Mononuclear cell (primary cell): ENCODE results near the gene RGL3. TPM values are rescaled to one million over a fixed set of nuclear protein-coding genes. Genes with fewer than 3 reads are reported as not detected.
"Not testable (repeated sequence)": the region's sequence is repeated elsewhere in the genome, so short reads cannot be mapped to it uniquely, and the experiment has no call there.

Source experiments
- H3K27me3 ChIP-seq: 2 replicates; pipeline ENCODE4 v1.6.0; 2011; ENCODE audit warnings: low read length, control low read depth; ENCODE audit not compliant: insufficient read depth
- H3K4me1 ChIP-seq: 2 replicates; pipeline ENCODE4 v1.5.1; 2011; ENCODE audit warnings: mild to moderate bottlenecking, low read length, control low read depth; ENCODE audit not compliant: insufficient read depth
- H3K4me3 ChIP-seq: 2 replicates; pipeline ENCODE4 v1.5.1; 2011; ENCODE audit warnings: mild to moderate bottlenecking, low read length, moderate library complexity
- H3K9me3 ChIP-seq: 2 replicates; pipeline ENCODE4 v1.5.1; 2011; ENCODE audit warnings: low read depth, mild to moderate bottlenecking, control low read depth, low read length
- total RNA-seq: library from RNA; depleted of rRNA; stranded (reverse); fragments of >200 nt; gene quantifications from one replicate; pipeline ENCODE4 v1.2.3, GENCODE V29; 2012

Gene RGL3
- total RNA-seq, 1 donor = not detected

- Histone ChIP-seq H3K4me1 (peaks cover 27% of the 10 kb centered on the region), H3K9me3 (no peaks in the 10 kb centered on the region), H3K4me3 (peak within 1 kb of the TSS; percentile 72), H3K27me3 (no peaks in the 10 kb centered on the region)
Observed at GRCh38 chr19:11435057-11435832, 16.1 kb upstream of the RGL3 start, which contains the start of the genes ODAD3 and PRKCSH. TSS of gene ODAD3 (minus strand) at chr19:11435121. CDS start at chr19:11435016, 105 bp downstream. TSS of gene PRKCSH (plus strand) at chr19:11435635. CDS start at chr19:11436118, 483 bp downstream.

DNA sequence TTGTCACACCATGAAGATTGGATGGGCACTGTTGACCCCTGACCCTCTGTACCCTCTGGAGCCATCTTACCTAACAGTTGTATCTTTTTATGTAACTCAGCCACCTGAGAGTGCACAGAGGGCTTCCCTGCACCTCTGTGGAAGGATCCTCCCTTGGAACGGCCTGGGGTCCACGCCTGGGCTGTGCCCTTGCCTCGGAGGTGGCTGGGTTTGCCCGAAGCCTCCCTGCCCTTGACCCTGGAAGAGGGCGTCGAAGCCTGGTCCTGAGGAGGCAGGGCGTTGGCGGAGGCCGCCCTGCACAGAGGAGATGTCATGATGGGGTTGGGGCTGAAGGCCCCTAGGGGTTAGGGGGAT lies 15.6 kb upstream of the RGL3 start:
- no peaks in the 10 kb centered on the region for H3K9me3 ChIP-seq
- no peaks in the 10 kb centered on the region for H3K27me3 ChIP-seq
- H3K4me1 ChIP-seq = peaks cover 27% of the 10 kb centered on the region
- H3K4me3 ChIP-seq = peak overlapping the region; percentile 72

GRCh38 chr19:11433526-11433925 lies 14.4 kb upstream of the RGL3 start:
- not testable (repeated sequence) for H3K9me3 ChIP-seq, H3K27me3 ChIP-seq, H3K4me3 ChIP-seq
- H3K4me1 ChIP-seq = peaks cover 27% of the 10 kb centered on the region

DNA sequence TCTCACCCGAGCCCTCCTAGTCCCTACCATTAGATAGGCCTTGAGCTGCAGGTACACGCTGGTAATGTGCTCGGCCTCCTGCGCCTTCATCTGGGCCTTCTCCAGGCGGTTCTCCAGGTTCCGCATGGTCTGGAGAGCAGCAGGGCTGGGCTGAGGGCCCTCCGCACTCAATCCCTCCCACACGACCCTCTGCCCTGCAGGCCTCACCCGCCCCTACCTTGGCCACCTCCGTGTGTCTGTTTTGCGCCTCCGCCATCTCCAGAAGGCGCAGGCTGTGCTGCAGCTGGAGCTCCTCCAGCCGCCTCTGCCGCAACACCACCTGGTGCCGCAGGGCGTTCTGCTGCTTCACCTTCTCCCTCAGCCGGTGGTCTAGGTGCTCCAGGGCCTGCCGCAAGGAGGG lies 7.5 kb upstream of the RGL3 start:
- H3K9me3 ChIP-seq = no peaks in the 10 kb centered on the region
- H3K4me3 ChIP-seq = no peak overlapping the region
- H3K27me3 ChIP-seq = peaks cover 18% of the 10 kb centered on the region
- H3K4me1 ChIP-seq = peaks cover 23% of the 10 kb centered on the region

GRCh38 chr19:11425719-11426457 lies 6.8 kb upstream of the RGL3 start:
- Histone ChIP-seq H3K27me3 (peaks cover 26% of the 10 kb centered on the region), H3K4me3 (no peak overlapping the region), H3K4me1 (peaks cover 30% of the 10 kb centered on the region), H3K9me3 (no peaks in the 10 kb centered on the region)

DNA sequence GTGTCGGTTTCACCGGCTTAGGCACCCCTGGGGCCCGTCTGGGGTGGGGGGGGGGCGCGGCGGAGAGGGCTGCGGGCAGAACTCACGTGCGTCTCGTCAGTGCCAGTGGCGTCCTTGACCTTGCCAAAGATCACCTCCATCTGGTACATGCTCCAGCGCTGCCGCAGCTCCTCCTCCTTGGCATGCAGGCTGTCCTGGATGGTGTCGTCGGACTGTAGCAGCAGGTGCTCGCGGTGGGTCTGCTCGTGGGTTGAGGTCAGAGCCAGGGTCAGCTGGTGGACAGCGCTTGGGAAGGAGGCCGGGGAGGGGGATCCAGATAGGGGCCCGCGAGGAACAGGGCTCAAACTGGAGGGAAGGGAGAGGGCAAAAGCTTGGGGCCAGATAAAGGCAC lies 4.7 kb upstream of the RGL3 start:
- Histone ChIP-seq H3K4me1 (peaks cover 41% of the 10 kb centered on the region), H3K4me3 (no peak overlapping the region)

DNA sequence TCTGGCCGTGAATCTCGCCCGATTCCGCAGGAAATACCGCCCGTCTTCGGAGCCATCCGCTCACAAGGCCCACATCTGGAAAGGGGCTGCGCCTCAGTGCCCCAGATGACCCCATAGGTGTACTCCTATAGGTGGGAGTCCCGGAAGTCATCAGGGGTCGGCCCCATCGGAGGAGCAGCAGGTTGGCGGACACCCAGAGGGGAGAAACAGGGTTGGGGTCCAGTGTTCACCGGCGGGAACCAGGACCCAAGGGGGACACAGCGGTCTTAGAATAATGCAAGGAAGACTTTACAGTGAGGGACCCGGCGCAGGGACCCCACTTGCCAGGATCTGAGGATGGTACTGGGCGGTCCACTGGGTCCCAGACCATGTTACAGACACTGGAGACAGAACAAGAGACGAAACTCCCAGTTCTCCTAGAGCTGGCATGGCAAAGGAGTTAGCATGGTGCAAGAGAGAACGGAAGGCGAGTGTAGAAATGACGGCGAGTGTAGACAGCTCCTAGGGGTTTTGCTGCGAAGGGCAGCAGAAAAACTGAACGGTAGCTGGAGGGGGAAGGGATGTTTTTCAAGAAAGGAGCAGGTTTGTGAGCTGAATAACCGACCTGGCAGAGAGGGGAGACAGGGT lies 4.2 kb upstream of the RGL3 start:
- peaks cover 48% of the 10 kb centered on the region for H3K27me3 ChIP-seq
- no peak overlapping the region for H3K4me3 ChIP-seq
- no peaks in the 10 kb centered on the region for H3K9me3 ChIP-seq
- peaks cover 46% of the 10 kb centered on the region for H3K4me1 ChIP-seq

More for the DNA sequence above, 4.7 kb upstream of the RGL3 start:
- H3K9me3 ChIP-seq = no peaks in the 10 kb centered on the region
- H3K27me3 ChIP-seq = peaks cover 45% of the 10 kb centered on the region

- Histone ChIP-seq H3K4me3 (no peak overlapping the region), H3K27me3 (peaks cover 48% of the 10 kb centered on the region), H3K4me1 (peaks cover 47% of the 10 kb centered on the region), H3K9me3 (no peaks in the 10 kb centered on the region)
Observed at GRCh38 chr19:11422163-11423065, 3.3 kb upstream of the RGL3 start.

- Histone ChIP-seq H3K4me1 (peaks cover 47% of the 10 kb centered on the region), H3K9me3 (no peaks in the 10 kb centered on the region), H3K27me3 (peaks cover 48% of the 10 kb centered on the region), H3K4me3 (no peak overlapping the region)
Observed at GRCh38 chr19:11421371-11422098, 2.4 kb upstream of the RGL3 start.

DNA sequence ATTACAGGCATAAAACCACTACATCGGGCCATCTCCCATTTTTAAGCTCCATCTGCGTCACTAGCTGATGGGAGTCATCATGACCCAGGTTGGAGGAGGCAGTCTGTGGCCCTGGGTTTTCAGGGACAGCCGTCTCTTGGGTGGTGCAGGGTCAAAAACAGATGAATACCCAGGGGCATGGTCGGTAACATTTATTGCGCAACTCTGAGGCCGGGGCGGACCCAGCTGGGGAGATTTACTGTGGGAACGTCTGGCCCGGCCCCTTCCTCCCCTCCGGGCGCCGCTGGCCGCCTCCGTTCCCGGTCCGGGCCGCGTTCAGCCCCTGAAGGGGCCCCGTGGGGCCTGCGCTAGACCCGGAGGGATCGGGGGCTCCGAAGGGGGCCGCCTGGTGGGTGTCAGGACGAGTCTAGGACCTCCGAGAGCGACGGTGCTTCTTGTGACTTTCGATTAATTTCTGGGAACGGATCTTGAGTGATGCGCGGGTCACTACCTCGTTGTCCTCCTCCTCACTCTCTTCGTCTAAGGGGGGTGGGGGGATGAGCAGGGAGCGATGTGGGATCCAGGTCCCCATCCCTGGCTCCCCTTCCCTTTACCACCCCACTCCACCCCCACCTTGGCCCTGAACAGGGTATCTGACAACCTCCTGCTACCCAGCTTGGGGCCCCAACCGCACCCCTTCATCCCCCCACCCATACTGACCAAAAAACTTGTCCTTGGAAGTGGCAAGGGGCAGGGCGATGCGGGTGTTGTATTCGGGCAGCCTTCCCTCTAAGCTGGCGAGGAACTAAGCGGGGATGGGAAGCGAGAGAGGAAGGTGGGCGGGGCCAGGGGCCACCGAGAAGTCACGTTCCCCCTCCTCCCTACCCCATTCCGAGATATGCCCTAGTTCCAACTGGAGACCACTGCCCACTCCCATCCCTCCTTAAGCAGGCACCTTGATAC lies 1.6 kb upstream of the RGL3 start:
- Histone ChIP-seq H3K9me3 (no peaks in the 10 kb centered on the region), H3K4me3 (peak overlapping the region; percentile 13), H3K4me1 (peaks cover 47% of the 10 kb centered on the region), H3K27me3 (peaks cover 48% of the 10 kb centered on the region)

GRCh38 chr19:11418094-11418548 lies 993 bp downstream of the RGL3 start:
- H3K4me1 ChIP-seq = peaks cover 39% of the 10 kb centered on the region
- no peak overlapping the region for H3K4me3 ChIP-seq
- peaks cover 38% of the 10 kb centered on the region for H3K27me3 ChIP-seq
- H3K9me3 ChIP-seq = no peaks in the 10 kb centered on the region

GRCh38 chr19:11416346-11417052 lies 2.6 kb downstream of the RGL3 start:
- H3K4me3 ChIP-seq = no peak overlapping the region
- H3K27me3 ChIP-seq = peaks cover 28% of the 10 kb centered on the region

More at GRCh38 chr19:11416346-11417052, 2.6 kb downstream of the RGL3 start:
- Histone ChIP-seq H3K4me1 (peaks cover 22% of the 10 kb centered on the region), H3K9me3 (no peaks in the 10 kb centered on the region)
